ENCODE data around the gene SORCS2. TPM values are rescaled to one million over a fixed set of nuclear protein-coding genes. Genes with fewer than 3 reads are reported as not detected.

Gene SORCS2
- polyA plus RNA-seq, 1 of the 3 experiments (the other 2 are of a cell fraction), result 1.6 TPM

DNA sequence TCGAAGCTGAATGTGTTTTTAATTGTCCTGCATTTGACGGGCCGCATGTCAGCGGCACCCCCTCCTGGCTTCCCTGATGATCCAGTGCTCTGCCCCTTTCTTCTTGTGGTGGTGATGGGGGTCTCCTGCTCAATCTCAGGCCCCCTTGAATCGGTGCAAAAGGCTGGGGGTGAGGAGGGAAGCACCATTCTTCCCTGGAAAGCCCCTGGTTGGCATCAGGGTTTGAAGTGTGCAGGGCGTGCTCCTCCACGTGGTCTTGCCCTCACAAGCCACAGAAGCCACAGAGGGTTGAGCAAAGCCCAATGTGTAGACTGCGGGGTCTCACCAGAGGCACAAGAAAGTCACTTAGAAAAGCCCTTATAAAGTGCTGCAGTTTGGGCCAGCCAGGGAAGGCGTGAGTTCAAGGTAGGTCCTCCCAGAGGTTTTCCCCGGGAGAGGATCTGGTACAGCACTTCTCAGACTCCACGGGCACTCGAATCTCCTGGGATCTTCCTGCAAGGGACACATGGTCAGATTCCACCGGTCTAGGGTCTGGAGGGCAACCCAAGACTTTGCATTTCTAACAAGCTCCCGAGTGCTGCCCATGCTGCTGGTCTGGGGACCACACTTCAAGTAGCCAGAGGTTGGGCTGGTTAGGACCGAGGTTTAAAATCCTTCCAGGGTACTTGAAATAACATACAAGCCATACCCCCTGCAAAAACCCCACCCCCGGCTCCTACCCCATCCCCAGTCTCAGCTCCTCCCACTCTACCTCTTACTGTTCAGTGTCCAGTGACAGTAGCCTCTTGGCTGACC, 207.3 kb downstream of the SORCS2 start:
- Histone ChIP-seq H2AFZ (ENCODE audit: low read depth) (no peak overlapping the region), H3F3A (replicated peaks; ENCODE audit: insufficient read depth) (no peaks in the 10 kb centered on the region), H3K27me3 (ENCODE audit: insufficient read depth) (peaks cover 19% of the 10 kb centered on the region; the same call in 1 of the 2 replicates), H3K4me3 (ENCODE audit: low read depth in 2 of 2, low read length in 1 of 2) (no peak overlapping the region), H3K79me2 (ENCODE audit: insufficient read depth) (no peaks in the 10 kb centered on the region), H3K9me2 (no peaks in the 10 kb centered on the region), H4K20me1 (ENCODE audit: insufficient read depth) (no peaks in the 10 kb centered on the region), H3K36me3 (replicated peaks in 1 of 2; ENCODE audit: control insufficient read depth in 1 of 2, insufficient read depth in 2 of 2, low read length in 1 of 2) (no peaks in the 10 kb centered on the region), H3K4me2 (no peak overlapping the region), H3K4me1 (ENCODE audit: control insufficient read depth in 1 of 2, insufficient read depth in 2 of 2, low read depth in 1 of 2, low read length in 1 of 2) (peaks cover 0 to 14% of the 10 kb centered on the region in 2 experiments; a peak in 2 of 4 replicates), H3K9me3 (no peaks in the 10 kb centered on the region), H3K27ac (ENCODE audit: low read depth in 2 of 2, low read length in 1 of 2) (no peak overlapping the region), H3K9ac (no peak overlapping the region)
- peak; percentile 1 for DNase-seq
- ChIA-PET POLR2A (no interaction called here), CTCF (interaction anchor here (1.5 kb wide), 1 partner anchor 14 kb away, joined by 4 read pairs; no protein-coding TSS in a partner anchor)
- 59% methylated on average over 13 of the region's 16 CpGs for WGBS (ENCODE audit: low lambda C conversion rate)
- TF ChIP-seq SIN3A (IDR thresholded peaks at IDR 0.05; ENCODE audit: borderline replicate concordance, low read depth, low read length) (no peak), NFIC (IDR thresholded peaks at IDR 0.05; ENCODE audit: borderline replicate concordance) (no peak), USF1 (IDR thresholded peaks at IDR 0.05; ENCODE audit: borderline replicate concordance, low read depth) (no peak), RXRA (IDR thresholded peaks at IDR 0.05; ENCODE audit: borderline replicate concordance, low read depth) (no peak), CHD2 (IDR thresholded peaks at IDR 0.05; ENCODE audit: low read length, partially characterized antibody) (no peak), GABPA (IDR thresholded peaks at IDR 0.05; ENCODE audit: low read depth) (no peak), SMC3 (IDR thresholded peaks at IDR 0.05; ENCODE audit: low read depth, low read length) (no peak), TCF12 (IDR thresholded peaks at IDR 0.05) (no peak), RFX5 (IDR thresholded peaks at IDR 0.05; ENCODE audit: low read length) (no peak), MXI1 (IDR thresholded peaks at IDR 0.05; ENCODE audit: low read depth, low read length) (no peak), FOXM1 (IDR thresholded peaks at IDR 0.05; ENCODE audit: low read depth) (no peak), YY1 (IDR thresholded peaks at IDR 0.05; ENCODE audit: low read depth) (no peak), RCOR1 (IDR thresholded peaks at IDR 0.05; ENCODE audit: low read length) (no peak), RAD21 (IDR thresholded peaks at IDR 0.05; ENCODE audit: low read length) (no peak), FOXJ3 (CRISPR knock-in tag; IDR thresholded peaks at IDR 0.05) (no peak)
- TF ChIP-seq, protein P1, sequence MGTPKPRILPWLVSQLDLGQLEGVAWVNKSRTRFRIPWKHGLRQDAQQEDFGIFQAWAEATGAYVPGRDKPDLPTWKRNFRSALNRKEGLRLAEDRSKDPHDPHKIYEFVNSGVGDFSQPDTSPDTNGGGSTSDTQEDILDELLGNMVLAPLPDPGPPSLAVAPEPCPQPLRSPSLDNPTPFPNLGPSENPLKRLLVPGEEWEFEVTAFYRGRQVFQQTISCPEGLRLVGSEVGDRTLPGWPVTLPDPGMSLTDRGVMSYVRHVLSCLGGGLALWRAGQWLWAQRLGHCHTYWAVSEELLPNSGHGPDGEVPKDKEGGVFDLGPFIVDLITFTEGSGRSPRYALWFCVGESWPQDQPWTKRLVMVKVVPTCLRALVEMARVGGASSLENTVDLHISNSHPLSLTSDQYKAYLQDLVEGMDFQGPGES (IDR thresholded peaks at IDR 0.05; ENCODE audit: low read depth, low read length), result no peak
- TF ChIP-seq, protein P2, sequence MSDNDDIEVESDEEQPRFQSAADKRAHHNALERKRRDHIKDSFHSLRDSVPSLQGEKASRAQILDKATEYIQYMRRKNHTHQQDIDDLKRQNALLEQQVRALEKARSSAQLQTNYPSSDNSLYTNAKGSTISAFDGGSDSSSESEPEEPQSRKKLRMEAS (IDR thresholded peaks at IDR 0.05; ENCODE audit: low read depth), result no peak
- TF ChIP-seq, protein P3, sequence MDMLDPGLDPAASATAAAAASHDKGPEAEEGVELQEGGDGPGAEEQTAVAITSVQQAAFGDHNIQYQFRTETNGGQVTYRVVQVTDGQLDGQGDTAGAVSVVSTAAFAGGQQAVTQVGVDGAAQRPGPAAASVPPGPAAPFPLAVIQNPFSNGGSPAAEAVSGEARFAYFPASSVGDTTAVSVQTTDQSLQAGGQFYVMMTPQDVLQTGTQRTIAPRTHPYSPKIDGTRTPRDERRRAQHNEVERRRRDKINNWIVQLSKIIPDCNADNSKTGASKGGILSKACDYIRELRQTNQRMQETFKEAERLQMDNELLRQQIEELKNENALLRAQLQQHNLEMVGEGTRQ (IDR thresholded peaks at IDR 0.05; ENCODE audit: borderline replicate concordance, low read depth, low read length), result no peak

Measured in SK-N-SH (cell line).